ENCODE measurements around the gene PDILT. TPM values are rescaled to one million over a fixed set of nuclear protein-coding genes. Genes with fewer than 3 reads are reported as not detected.

Gene PDILT
- total RNA-seq, 1 donor from 2014 or later, result not detected

DNA sequence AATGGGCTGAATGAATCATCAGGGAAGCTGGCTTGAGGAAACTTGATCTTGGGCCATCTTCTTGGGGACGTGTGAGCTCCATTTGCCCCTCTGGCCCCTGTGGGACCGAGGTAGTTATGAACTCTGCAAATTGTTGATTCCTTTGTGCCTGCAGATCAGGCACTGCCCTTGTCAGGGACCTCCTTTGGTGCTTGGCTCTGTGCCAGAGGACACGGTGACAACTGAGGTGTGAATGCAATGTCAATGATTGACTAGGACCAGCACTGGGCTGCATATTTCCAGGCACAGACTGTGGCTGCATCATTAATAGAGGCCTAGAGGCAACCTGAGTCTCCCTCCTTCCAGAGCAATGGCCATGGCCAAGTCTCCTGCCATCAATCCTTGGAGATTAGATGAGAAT is 23.8 kb downstream of the PDILT start:
- Mint-ChIP-seq H3K27ac (no peak overlapping the region), H3K4me1 (ENCODE audit: low read depth) (peaks cover 12% of the 10 kb centered on the region), H3K9me3 (ENCODE audit: low read depth) (no peaks in the 10 kb centered on the region), H3K27me3 (peaks cover 29% of the 10 kb centered on the region), H3K4me3 (ENCODE audit: low read depth) (no peak overlapping the region), H3K36me3 (ENCODE audit: insufficient read depth) (no peaks in the 10 kb centered on the region)
- TF ChIP-seq CTCF (IDR thresholded peaks at IDR 0.05; ENCODE audit: unreplicated experiment), result no peak
- DNase-seq (ENCODE audit: low spot score, unreplicated experiment), result no peak

DNA sequence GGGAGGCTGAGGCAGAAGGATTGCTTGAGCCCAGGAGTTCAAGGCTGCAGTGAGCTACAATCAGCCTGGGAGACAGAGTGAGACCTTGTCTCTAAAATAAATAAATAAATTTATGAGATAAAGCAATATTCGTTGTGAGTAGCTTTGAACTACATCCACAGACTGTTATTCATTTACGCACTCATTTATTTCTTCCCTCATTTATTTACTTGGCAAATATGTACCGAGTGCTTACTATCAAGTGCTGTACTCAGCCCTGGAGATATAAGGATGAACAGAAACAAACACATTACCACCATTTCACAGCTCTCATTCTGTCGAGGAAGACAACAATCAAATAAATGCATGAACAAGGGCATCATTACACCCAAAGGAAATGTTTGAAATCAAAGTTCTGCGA is 27.4 kb downstream of the PDILT start:
- Mint-ChIP-seq H3K4me1 (ENCODE audit: low read depth) (no peaks in the 10 kb centered on the region), H3K9me3 (ENCODE audit: low read depth) (no peaks in the 10 kb centered on the region), H3K27ac (no peak overlapping the region), H3K4me3 (ENCODE audit: low read depth) (no peak overlapping the region), H3K27me3 (peaks cover 54% of the 10 kb centered on the region), H3K36me3 (ENCODE audit: insufficient read depth) (no peaks in the 10 kb centered on the region)
- TF ChIP-seq CTCF (IDR thresholded peaks at IDR 0.05; ENCODE audit: unreplicated experiment), result no peak
- no peak for DNase-seq (ENCODE audit: low spot score, unreplicated experiment)

DNA sequence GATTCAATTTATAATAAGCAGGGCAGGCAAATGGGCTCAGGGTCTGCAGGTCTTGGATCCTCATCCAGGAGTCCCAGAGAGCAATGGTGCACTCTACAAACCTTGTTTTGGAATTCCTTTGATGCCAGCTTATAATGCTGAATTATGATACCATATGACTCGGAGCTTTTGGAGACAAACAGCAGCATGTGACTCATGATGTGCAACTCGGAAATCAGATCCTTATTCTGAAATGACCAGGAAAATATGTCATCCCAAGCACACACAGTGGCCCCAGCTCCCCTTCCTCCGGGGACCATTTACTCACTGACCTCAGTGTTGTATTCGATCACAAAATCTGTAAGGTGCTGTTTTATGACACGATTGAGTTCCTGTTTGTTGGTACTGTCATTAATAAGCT is 31.8 kb downstream of the PDILT start:
- peaks cover 55% of the 10 kb centered on the region for H3K27me3 Mint-ChIP-seq
- no peaks in the 10 kb centered on the region for H3K36me3 Mint-ChIP-seq (ENCODE audit: insufficient read depth)
- no peak for DNase-seq (ENCODE audit: low spot score, unreplicated experiment)
- TF ChIP-seq CTCF (IDR thresholded peaks at IDR 0.05; ENCODE audit: unreplicated experiment), result no peak
- H3K4me3 Mint-ChIP-seq (ENCODE audit: low read depth), result no peak overlapping the region
- no peak overlapping the region for H3K27ac Mint-ChIP-seq
- H3K9me3 Mint-ChIP-seq (ENCODE audit: low read depth), result no peaks in the 10 kb centered on the region
- H3K4me1 Mint-ChIP-seq (ENCODE audit: low read depth), result no peaks in the 10 kb centered on the region

DNA sequence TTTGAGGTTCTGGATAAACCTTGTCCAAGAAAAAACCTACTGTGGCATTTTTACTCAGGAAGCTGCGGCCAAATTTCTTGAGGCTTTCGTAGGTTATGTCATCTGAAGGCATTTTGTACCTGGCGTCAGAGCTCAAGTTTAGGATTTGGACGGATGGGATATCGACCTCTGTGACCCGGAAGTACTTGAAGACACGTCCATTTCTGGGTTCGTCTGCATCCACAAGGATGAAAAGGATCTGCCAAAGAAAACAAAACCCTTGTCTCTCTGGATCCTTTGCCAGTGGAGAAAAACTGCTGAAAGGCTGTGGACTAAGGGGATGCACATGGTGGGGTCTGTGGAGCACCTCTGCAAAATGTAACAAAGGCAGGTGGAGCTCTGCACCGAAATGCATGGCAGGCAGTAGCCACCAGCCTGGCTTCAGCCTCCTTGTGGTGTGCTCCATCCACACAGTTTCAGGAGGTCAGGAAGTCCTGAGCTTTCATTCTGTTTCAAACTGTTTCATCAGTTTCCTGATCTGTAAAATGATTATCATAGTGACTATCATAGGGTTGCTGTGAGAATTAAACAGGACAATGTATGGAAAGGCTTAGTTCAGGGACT is 35.0 kb downstream of the PDILT start:
- no peak overlapping the region for H3K4me3 Mint-ChIP-seq (ENCODE audit: low read depth)
- no peaks in the 10 kb centered on the region for H3K9me3 Mint-ChIP-seq (ENCODE audit: low read depth)
- no peak overlapping the region for H3K27ac Mint-ChIP-seq
- no peaks in the 10 kb centered on the region for H3K4me1 Mint-ChIP-seq (ENCODE audit: low read depth)
- DNase-seq (ENCODE audit: low spot score, unreplicated experiment), result no peak
- no peaks in the 10 kb centered on the region for H3K36me3 Mint-ChIP-seq (ENCODE audit: insufficient read depth)
- no peak for TF ChIP-seq CTCF (IDR thresholded peaks at IDR 0.05; ENCODE audit: unreplicated experiment)
- H3K27me3 Mint-ChIP-seq, result peaks cover 52% of the 10 kb centered on the region

- Mint-ChIP-seq H3K4me3 (ENCODE audit: low read depth) (no peak overlapping the region), H3K4me1 (ENCODE audit: low read depth) (no peaks in the 10 kb centered on the region), H3K36me3 (ENCODE audit: insufficient read depth) (no peaks in the 10 kb centered on the region), H3K27me3 (peaks cover 58% of the 10 kb centered on the region), H3K9me3 (ENCODE audit: low read depth) (no peaks in the 10 kb centered on the region), H3K27ac (no peak overlapping the region)
- no peak for DNase-seq (ENCODE audit: low spot score, unreplicated experiment)
- TF ChIP-seq CTCF (IDR thresholded peaks at IDR 0.05; ENCODE audit: unreplicated experiment), result no peak
Measured at GRCh38 chr16:20364051-20364450, 40.5 kb downstream of the PDILT start.
